ENCODE results near the gene ILK.

The ILK gene

GRCh38 chr11:6603287-6604080, at the start of gene ILK, which contains the start of gene RRP8:
TSS of gene ILK (plus strand) at chr11:6603774. CDS start at chr11:6604272, 498 bp downstream.
TSS of gene RRP8 (minus strand) at chr11:6603616. CDS start at chr11:6603502, 114 bp downstream.
- peak; percentile 24 for DNase-seq

GRCh38 chr11:6554828-6555706, 48.5 kb upstream of the ILK start:
- no peak for DNase-seq

GRCh38 chr11:6556139-6556949, 47.2 kb upstream of the ILK start:
- DNase-seq: no peak

GRCh38 chr11:6557063-6557462, 46.5 kb upstream of the ILK start:
- DNase-seq: no peak

GRCh38 chr11:6557761-6558674, 45.6 kb upstream of the ILK start:
- no peak for DNase-seq

GRCh38 chr11:6559369-6559768, 44.2 kb upstream of the ILK start:
- DNase-seq: no peak

GRCh38 chr11:6561288-6561687, 42.3 kb upstream of the ILK start:
- no peak for DNase-seq

GRCh38 chr11:6563121-6563619, 40.4 kb upstream of the ILK start:
- no peak for DNase-seq

GRCh38 chr11:6563667-6564066, 39.9 kb upstream of the ILK start:
- DNase-seq: no peak

GRCh38 chr11:6565325-6565724, 38.2 kb upstream of the ILK start:
- DNase-seq: no peak

GRCh38 chr11:6565988-6566703, 37.4 kb upstream of the ILK start:
- no peak for DNase-seq

- no peak for DNase-seq
Observed at GRCh38 chr11:6566704-6567370, 36.7 kb upstream of the ILK start.

GRCh38 chr11:6567371-6567745, 36.2 kb upstream of the ILK start:
- no peak for DNase-seq

- no peak for DNase-seq
Observed at GRCh38 chr11:6568191-6568918, 35.2 kb upstream of the ILK start.

GRCh38 chr11:6569706-6570105, 33.9 kb upstream of the ILK start:
- no peak for DNase-seq

- no peak for DNase-seq
Observed at GRCh38 chr11:6570691-6571427, 32.7 kb upstream of the ILK start.

- no peak for DNase-seq
Observed at GRCh38 chr11:6571434-6572008, 32.1 kb upstream of the ILK start.

GRCh38 chr11:6572215-6572614, 31.4 kb upstream of the ILK start:
- no peak for DNase-seq

Measured in NCI-H1694 treated with DMSO at 0.1 percent for 48 hours (cell line).